MM.1S (cell line): ENCODE measurements around the gene EXO1.
"Not testable (repeated sequence)": the region's sequence is repeated elsewhere in the genome, so short reads cannot be mapped to it uniquely, and the experiment has no call there.

ENCODE experiments used
- DNase-seq: peaks from one replicate; pipeline ENCODE4 v3.0.0-alpha.2; 2015
- H2AFZ ChIP-seq: fragments of 300-600 bp; sonication (generic); 2 replicates; pipeline ENCODE4 v1.6.0; 2016; ENCODE audit warnings: antibody characterized with exemption, low read length
- H3F3A ChIP-seq: fragments of 300-600 bp; sonication (generic); 2 replicates; pipeline ENCODE4 v1.6.1; 2016; ENCODE audit warnings: mild to moderate bottlenecking, antibody characterized with exemption, low read length, moderate library complexity, mixed read lengths; ENCODE audit not compliant: insufficient read depth
- H3K27ac ChIP-seq: fragments of 300-600 bp; sonication (generic); 2 replicates; pipeline ENCODE4 v1.5.1; 2016; ENCODE audit warnings: mild to moderate bottlenecking, low read length
- H3K27me3 ChIP-seq: fragments of 300-600 bp; sonication (generic); replicated peaks from 2 replicates; pipeline ENCODE4 v1.6.0; 2016; ENCODE audit warnings: low read length; ENCODE audit not compliant: insufficient read depth
- H3K36me3 ChIP-seq: fragments of 300-600 bp; sonication (generic); replicated peaks from 2 replicates; pipeline ENCODE4 v1.6.1; 2016; ENCODE audit warnings: mild to moderate bottlenecking, low read length, mixed read lengths; ENCODE audit not compliant: insufficient read depth
- H3K4me1 ChIP-seq: fragments of 300-600 bp; sonication (generic); 2 replicates; pipeline ENCODE4 v1.6.1; 2016; ENCODE audit warnings: low read length, mixed read lengths
- H3K4me2 ChIP-seq: fragments of 300-600 bp; sonication (generic); 2 replicates; pipeline ENCODE4 v1.6.0; 2016; ENCODE audit warnings: low read depth, low read length
- H3K4me3 ChIP-seq: fragments of 300-600 bp; sonication (generic); 2 replicates; pipeline ENCODE4 v1.5.1; 2016; ENCODE audit warnings: low read length, mixed read lengths
- H3K79me2 ChIP-seq: fragments of 300-600 bp; sonication (generic); 2 replicates; pipeline ENCODE4 v1.6.1; 2016; ENCODE audit warnings: mixed run types, low read length, mixed read lengths
- H3K9ac ChIP-seq: fragments of 300-600 bp; sonication (generic); 2 replicates; pipeline ENCODE4 v1.6.1; 2016; ENCODE audit warnings: low read length, mixed read lengths
- H3K9me2 ChIP-seq: fragments of 300-600 bp; sonication (generic); replicated peaks from 2 replicates; pipeline ENCODE4 v1.6.1; 2016; ENCODE audit warnings: mild to moderate bottlenecking, low read length, mixed read lengths; ENCODE audit not compliant: insufficient read depth
- H3K9me3 ChIP-seq: fragments of 300-600 bp; sonication (generic); replicated peaks from 2 replicates; pipeline ENCODE4 v1.6.1; 2016; ENCODE audit warnings: mild to moderate bottlenecking, low read length, mixed read lengths; ENCODE audit not compliant: insufficient read depth
- H4K20me1 ChIP-seq: fragments of 300-600 bp; sonication (generic); 2 replicates; pipeline ENCODE4 v1.6.1; 2016; ENCODE audit warnings: mild to moderate bottlenecking, low read length, moderate library complexity, mixed read lengths; ENCODE audit not compliant: insufficient read depth
- CTCF ChIP-seq: fragments of 300-600 bp; sonication (generic); IDR thresholded peaks from 2 replicates; pipeline ENCODE4 v1.5.1; 2016; ENCODE audit warnings: antibody characterized with exemption, low read length, mixed read lengths
- EZH2 ChIP-seq: fragments of 300-600 bp; sonication (generic); optimal IDR thresholded peaks from 2 replicates; pipeline ENCODE3; 2017; ENCODE audit warnings: low read depth, mild to moderate bottlenecking, antibody characterized with exemption, low read length, mixed read lengths
- EZH2phosphoT487 ChIP-seq: fragments of 300-600 bp; sonication (generic); IDR thresholded peaks from 2 replicates; pipeline ENCODE4 v1.6.1; 2018; ENCODE audit warnings: antibody characterized with exemption, low read length

EXO1 gene

GRCh38 chr1:241802863-241803262 is 45.1 kb upstream of the EXO1 start:
- no peaks in the 10 kb centered on the region for H3K9me2 ChIP-seq
- no peak overlapping the region for H3K4me2 ChIP-seq

DNA sequence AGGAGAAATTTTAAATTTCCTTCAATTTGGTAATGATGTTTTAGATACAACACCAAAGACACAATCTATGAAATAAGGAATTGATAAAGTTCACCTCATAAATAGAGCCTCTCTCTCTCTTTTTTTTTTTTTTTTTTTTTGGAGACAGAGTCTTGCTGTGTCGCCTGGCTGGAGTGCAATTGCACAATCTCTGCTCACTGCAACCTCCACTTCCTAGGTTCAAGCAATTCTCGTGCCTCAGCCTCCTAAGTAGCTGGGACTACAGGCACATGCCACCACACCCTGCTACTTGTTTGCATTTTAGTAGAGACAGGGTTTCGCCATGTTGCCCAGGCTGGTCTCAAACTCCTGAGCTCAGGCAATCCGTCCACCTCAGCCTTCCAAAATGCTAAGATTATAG is 43.3 kb upstream of the EXO1 start:
- H3F3A ChIP-seq, H3K79me2 ChIP-seq, H3K9me3 ChIP-seq, H3K4me2 ChIP-seq, H3K27me3 ChIP-seq, H2AFZ ChIP-seq, H3K4me1 ChIP-seq, H4K20me1 ChIP-seq, H3K4me3 ChIP-seq, DNase-seq, H3K36me3 ChIP-seq, H3K9ac ChIP-seq, H3K9me2 ChIP-seq, H3K27ac ChIP-seq: not testable (repeated sequence)

More at GRCh38 chr1:241802863-241803262, 45.1 kb upstream of the EXO1 start:
- Histone ChIP-seq H3K4me1 (no peaks in the 10 kb centered on the region), H3K9me3 (no peaks in the 10 kb centered on the region), H3K4me3 (no peak overlapping the region), H2AFZ (no peak overlapping the region), H3K79me2 (no peaks in the 10 kb centered on the region), H3K9ac (no peak overlapping the region), H3K36me3 (no peaks in the 10 kb centered on the region), H4K20me1 (no peaks in the 10 kb centered on the region), H3F3A (no peaks in the 10 kb centered on the region), H3K27me3 (no peaks in the 10 kb centered on the region), H3K27ac (no peak overlapping the region)
- DNase-seq = no peak
- TF ChIP-seq EZH2phosphoT487 = no peak
- no peak for TF ChIP-seq CTCF
- TF ChIP-seq EZH2 = no peak

DNA sequence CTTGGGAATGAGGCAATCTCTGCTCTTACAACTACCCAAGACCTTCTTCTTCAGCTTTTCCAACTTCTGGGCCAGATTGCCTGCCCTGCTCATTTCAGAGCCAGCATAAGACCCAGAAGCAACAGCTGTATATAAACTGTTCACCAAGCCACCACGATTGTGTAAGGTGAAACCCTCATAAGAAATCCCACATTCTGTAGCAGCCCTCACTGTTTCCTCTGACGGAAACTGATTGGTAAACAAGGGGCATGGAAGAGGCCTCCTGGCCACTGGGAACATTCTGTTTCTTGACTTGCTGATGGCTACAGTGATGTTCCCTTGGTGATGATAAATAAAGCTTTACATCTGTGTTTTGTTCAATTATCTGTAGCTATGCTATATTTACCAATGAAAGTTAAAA is 39.7 kb upstream of the EXO1 start:
- Histone ChIP-seq H3K4me2 (0 out of 2 replicates have a peak overlapping the region, but pooled peaks have one; percentile 1), H3K4me1 (peaks cover 9% of the 10 kb centered on the region), H3F3A (no peaks in the 10 kb centered on the region), H3K27me3 (no peaks in the 10 kb centered on the region), H3K79me2 (no peaks in the 10 kb centered on the region), H3K9ac (no peak overlapping the region), H3K27ac (no peak overlapping the region), H3K9me2 (no peaks in the 10 kb centered on the region), H4K20me1 (no peaks in the 10 kb centered on the region), H3K9me3 (no peaks in the 10 kb centered on the region), H3K36me3 (no peaks in the 10 kb centered on the region), H3K4me3 (no peak overlapping the region), H2AFZ (0 out of 2 replicates have a peak overlapping the region, but pooled peaks have one; percentile 16)
- no peak for DNase-seq
- no peak for TF ChIP-seq EZH2
- no peak for TF ChIP-seq CTCF
- TF ChIP-seq EZH2phosphoT487 = no peak

DNA sequence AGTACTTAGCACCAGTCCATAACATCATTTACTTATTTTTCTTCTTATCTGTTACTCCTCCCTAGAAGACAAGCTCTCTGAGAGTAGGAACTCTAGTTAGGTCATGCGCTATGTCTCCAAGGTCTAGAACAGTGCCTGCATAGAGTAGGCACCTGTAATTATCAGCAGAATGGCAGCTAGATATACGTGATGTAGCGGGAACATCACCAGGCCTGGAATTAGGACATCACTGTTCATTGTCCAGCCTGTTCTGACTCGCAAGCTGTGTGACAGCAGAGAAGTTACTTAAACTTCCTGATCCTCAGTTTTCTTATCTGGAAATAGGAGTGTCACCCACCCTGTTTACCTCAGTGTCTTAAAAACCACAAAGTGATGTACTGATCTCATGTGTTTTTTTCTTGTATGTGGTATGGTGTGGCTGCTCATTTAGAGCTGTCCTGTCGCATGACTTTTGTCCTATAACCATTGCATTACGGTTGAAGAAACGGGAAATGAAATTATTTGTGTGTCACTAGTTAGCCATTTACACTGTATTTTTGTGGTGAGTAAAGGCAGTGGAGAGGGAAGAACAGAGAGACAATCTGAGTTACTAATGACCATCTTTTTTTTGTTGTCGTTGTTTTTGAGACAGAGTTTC is 37.1 kb upstream of the EXO1 start:
- H3K4me3 ChIP-seq = no peak overlapping the region
- H3K79me2 ChIP-seq = no peaks in the 10 kb centered on the region
- no peaks in the 10 kb centered on the region for H3K9me2 ChIP-seq
- no peaks in the 10 kb centered on the region for H3K27me3 ChIP-seq
- no peak for TF ChIP-seq EZH2
- no peak for TF ChIP-seq EZH2phosphoT487
- no peak for TF ChIP-seq CTCF
- H2AFZ ChIP-seq = no peak overlapping the region
- no peaks in the 10 kb centered on the region for H4K20me1 ChIP-seq
- no peak overlapping the region for H3K4me2 ChIP-seq
- no peak overlapping the region for H3K9ac ChIP-seq
- H3K36me3 ChIP-seq = no peaks in the 10 kb centered on the region
- no peaks in the 10 kb centered on the region for H3K9me3 ChIP-seq
- peaks cover 9% of the 10 kb centered on the region for H3K4me1 ChIP-seq
- H3F3A ChIP-seq = no peaks in the 10 kb centered on the region
- H3K27ac ChIP-seq = no peak overlapping the region
- DNase-seq = no peak
